ENCODE results near the gene ITCH.
"Not testable (repeated sequence)": the region's sequence is repeated elsewhere in the genome, so short reads cannot be mapped to it uniquely, and the experiment has no call there.

The ITCH gene

DNA sequence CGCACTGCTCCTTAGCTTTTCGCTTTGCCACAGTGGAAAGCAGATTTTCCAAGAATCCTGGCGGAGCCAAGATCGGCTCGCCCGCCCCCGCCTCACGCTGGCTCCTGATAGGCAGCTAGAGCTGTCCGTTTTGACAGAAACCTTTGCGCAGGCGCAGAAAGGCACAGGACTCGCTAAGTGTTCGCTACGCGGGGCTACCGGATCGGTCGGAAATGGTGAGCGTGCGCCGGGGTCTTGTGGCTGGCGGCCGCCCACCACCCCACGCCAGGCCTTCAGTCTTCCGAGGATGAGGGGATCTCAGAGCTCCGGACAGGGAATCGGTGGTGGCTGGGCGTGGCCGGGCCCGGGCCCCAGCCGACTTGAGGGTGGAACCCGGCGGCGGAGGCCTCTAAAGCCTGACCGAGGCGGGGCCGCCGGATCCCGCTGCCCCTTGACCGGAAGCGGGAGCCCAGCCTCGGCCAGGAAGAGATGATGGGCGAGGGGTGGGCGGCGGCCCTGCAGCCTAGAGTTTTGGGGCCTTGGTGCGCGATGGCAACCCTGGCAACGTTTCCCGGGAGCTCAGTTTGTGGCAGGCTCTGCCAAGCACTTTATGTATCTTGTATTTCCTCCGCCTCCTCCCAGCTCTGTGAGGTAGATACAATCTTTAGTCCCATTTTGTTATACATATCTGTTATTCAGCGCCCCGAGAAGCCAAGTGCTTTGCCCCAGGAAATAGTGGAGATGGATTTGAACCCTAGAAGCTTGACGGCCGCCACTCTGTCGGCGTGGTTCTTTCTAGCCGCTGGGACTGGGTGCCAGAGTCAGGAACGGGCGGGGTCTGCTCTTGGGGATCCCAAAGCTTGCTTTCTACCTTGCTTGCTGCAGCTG is 153.4 kb downstream of the ITCH start, which contains the start of gene DYNLRB1:
Gene DYNLRB1, plus strand, starts transcription at position 176 of the 867 bp plus-strand sequence. Its CDS starts 37 bp downstream, at position 213.
- peak within 1 kb of the TSS; percentile 44 for H3K27ac ChIP-seq (ENCODE audit: low read depth, low read length)
- no peaks in the 10 kb centered on the region for H3K9me3 ChIP-seq (ENCODE audit: insufficient read depth, low read length)
- peak within 1 kb of the TSS; percentile 90 for H3K4me2 ChIP-seq (ENCODE audit: low read depth, low read length, poor library complexity, severe bottlenecking)
- peak within 1 kb of the TSS; percentile 79 for H3K9ac ChIP-seq (ENCODE audit: low read length)
- no peaks in the 10 kb centered on the region for H3K36me3 ChIP-seq (ENCODE audit: low read length)
- H3K27me3 ChIP-seq (ENCODE audit: low read length) = no peaks in the 10 kb centered on the region
- H3K9me2 ChIP-seq (replicated peaks; ENCODE audit: insufficient read depth, low read length) = no peaks in the 10 kb centered on the region
- no peaks in the 10 kb centered on the region for H4K20me1 ChIP-seq (ENCODE audit: low read depth, low read length)
- TF ChIP-seq, protein P1, sequence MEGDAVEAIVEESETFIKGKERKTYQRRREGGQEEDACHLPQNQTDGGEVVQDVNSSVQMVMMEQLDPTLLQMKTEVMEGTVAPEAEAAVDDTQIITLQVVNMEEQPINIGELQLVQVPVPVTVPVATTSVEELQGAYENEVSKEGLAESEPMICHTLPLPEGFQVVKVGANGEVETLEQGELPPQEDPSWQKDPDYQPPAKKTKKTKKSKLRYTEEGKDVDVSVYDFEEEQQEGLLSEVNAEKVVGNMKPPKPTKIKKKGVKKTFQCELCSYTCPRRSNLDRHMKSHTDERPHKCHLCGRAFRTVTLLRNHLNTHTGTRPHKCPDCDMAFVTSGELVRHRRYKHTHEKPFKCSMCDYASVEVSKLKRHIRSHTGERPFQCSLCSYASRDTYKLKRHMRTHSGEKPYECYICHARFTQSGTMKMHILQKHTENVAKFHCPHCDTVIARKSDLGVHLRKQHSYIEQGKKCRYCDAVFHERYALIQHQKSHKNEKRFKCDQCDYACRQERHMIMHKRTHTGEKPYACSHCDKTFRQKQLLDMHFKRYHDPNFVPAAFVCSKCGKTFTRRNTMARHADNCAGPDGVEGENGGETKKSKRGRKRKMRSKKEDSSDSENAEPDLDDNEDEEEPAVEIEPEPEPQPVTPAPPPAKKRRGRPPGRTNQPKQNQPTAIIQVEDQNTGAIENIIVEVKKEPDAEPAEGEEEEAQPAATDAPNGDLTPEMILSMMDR (IDR thresholded peaks at IDR 0.05; ENCODE audit: insufficient read depth, low read length, poor library complexity, severe bottlenecking) = no peak
- no peak for TF ChIP-seq EZH2phosphoT487 (conservative IDR thresholded peaks at IDR 0.05; ENCODE audit: low read length)
- H3F3A ChIP-seq (ENCODE audit: insufficient read depth) = 0 out of 2 replicates have a peak, but pooled peaks cover 7% of the 10 kb centered on the region
- H2AFZ ChIP-seq (ENCODE audit: low read depth, low read length, severe bottlenecking) = peak within 1 kb of the TSS; percentile 92
- peak within 1 kb of the TSS; percentile 83 for H3K4me3 ChIP-seq (ENCODE audit: insufficient read depth, low read length, poor library complexity, severe bottlenecking)
- H3K79me2 ChIP-seq (ENCODE audit: insufficient read depth, low read length) = peaks cover 50% of the 10 kb centered on the region

- H3K79me2 ChIP-seq (ENCODE audit: insufficient read depth, low read length) = peaks cover 56% of the 10 kb centered on the region
- H3K9me3 ChIP-seq (ENCODE audit: insufficient read depth, low read length) = no peaks in the 10 kb centered on the region
- 0 out of 2 replicates have a peak, but pooled peaks cover 7% of the 10 kb centered on the region for H3F3A ChIP-seq (ENCODE audit: insufficient read depth)
- H3K9me2 ChIP-seq (replicated peaks; ENCODE audit: insufficient read depth, low read length) = no peaks in the 10 kb centered on the region
- TF ChIP-seq, protein P1 (IDR thresholded peaks at IDR 0.05; ENCODE audit: insufficient read depth, low read length, poor library complexity, severe bottlenecking) = no peak
- TF ChIP-seq EZH2phosphoT487 (conservative IDR thresholded peaks at IDR 0.05; ENCODE audit: low read length) = no peak
- H3K4me2 ChIP-seq (ENCODE audit: low read depth, low read length, poor library complexity, severe bottlenecking) = peak overlapping the region; percentile 90
- H2AFZ ChIP-seq (ENCODE audit: low read depth, low read length, severe bottlenecking) = peak overlapping the region; percentile 92
- H3K27me3 ChIP-seq (ENCODE audit: low read length) = no peaks in the 10 kb centered on the region
- H3K4me3 ChIP-seq (ENCODE audit: insufficient read depth, low read length, poor library complexity, severe bottlenecking) = peak overlapping the region; percentile 83
- peak overlapping the region; percentile 44; the same call in 1 of the 2 replicates for H3K27ac ChIP-seq (ENCODE audit: low read depth, low read length)
- no peaks in the 10 kb centered on the region for H3K36me3 ChIP-seq (ENCODE audit: low read length)
- H3K9ac ChIP-seq (ENCODE audit: low read length) = peak overlapping the region; percentile 79
- H4K20me1 ChIP-seq (ENCODE audit: low read depth, low read length) = no peaks in the 10 kb centered on the region
Measured at GRCh38 chr20:34517114-34517505, 154.0 kb downstream of the ITCH start.

- H3K27ac ChIP-seq (ENCODE audit: low read depth, low read length); H4K20me1 ChIP-seq (ENCODE audit: low read depth, low read length); H2AFZ ChIP-seq (ENCODE audit: low read depth, low read length, severe bottlenecking); H3K4me2 ChIP-seq (ENCODE audit: low read depth, low read length, poor library complexity, severe bottlenecking); H3K9me2 ChIP-seq (replicated peaks; ENCODE audit: insufficient read depth, low read length); H3K36me3 ChIP-seq (ENCODE audit: low read length); H3K9me3 ChIP-seq (ENCODE audit: insufficient read depth, low read length); H3K9ac ChIP-seq (ENCODE audit: low read length); H3K4me3 ChIP-seq (ENCODE audit: insufficient read depth, low read length, poor library complexity, severe bottlenecking); H3K27me3 ChIP-seq (ENCODE audit: low read length); H3F3A ChIP-seq (ENCODE audit: insufficient read depth): not testable (repeated sequence)
- peaks cover 71% of the 10 kb centered on the region for H3K79me2 ChIP-seq (ENCODE audit: insufficient read depth, low read length)
Measured at GRCh38 chr20:34518863-34519262, 155.8 kb downstream of the ITCH start.

- not testable (repeated sequence) for H3K36me3 ChIP-seq (ENCODE audit: low read length); H2AFZ ChIP-seq (ENCODE audit: low read depth, low read length, severe bottlenecking); H4K20me1 ChIP-seq (ENCODE audit: low read depth, low read length); H3F3A ChIP-seq (ENCODE audit: insufficient read depth); H3K9me2 ChIP-seq (replicated peaks; ENCODE audit: insufficient read depth, low read length); H3K27ac ChIP-seq (ENCODE audit: low read depth, low read length); H3K4me3 ChIP-seq (ENCODE audit: insufficient read depth, low read length, poor library complexity, severe bottlenecking); H3K9me3 ChIP-seq (ENCODE audit: insufficient read depth, low read length); H3K27me3 ChIP-seq (ENCODE audit: low read length); H3K9ac ChIP-seq (ENCODE audit: low read length); H3K4me2 ChIP-seq (ENCODE audit: low read depth, low read length, poor library complexity, severe bottlenecking)
- peaks cover 81% of the 10 kb centered on the region for H3K79me2 ChIP-seq (ENCODE audit: insufficient read depth, low read length)
Measured at GRCh38 chr20:34519841-34520240, 156.8 kb downstream of the ITCH start.
